ENCODE data around the gene RPS6KA1. TPM values are rescaled to one million over a fixed set of nuclear protein-coding genes. Genes with fewer than 3 reads are reported as not detected.
A peak's percentile ranks its signal among the peaks of the same experiment; 100 is the strongest.

Gene RPS6KA1
- total and polyA plus RNA-seq, 10 of the 15 experiments (the other 5 are each of a cell fraction or from before 2014, with no cell fraction given): 5.0 to 136 (median 91.5) TPM

- TF ChIP-seq SREBF2 (IDR thresholded peaks at IDR 0.05; ENCODE audit: low read length) (no peak), ASH2L (IDR thresholded peaks at IDR 0.05; ENCODE audit: borderline replicate concordance, low read depth) (no peak), SIX5 (IDR thresholded peaks at IDR 0.05; ENCODE audit: low read depth, low read length, severe bottlenecking) (no peak), POU2F2 (IDR thresholded peaks at IDR 0.05; ENCODE audit: borderline replicate concordance, low read depth, low read length) (no peak), KLF5 (IDR thresholded peaks at IDR 0.05; ENCODE audit: partially characterized antibody) (no peak), RELA (IDR thresholded peaks at IDR 0.05; ENCODE audit: borderline replicate concordance, partially characterized antibody) (no peak), ZNF207 (IDR thresholded peaks at IDR 0.05; ENCODE audit: borderline replicate concordance) (no peak), RELB (IDR thresholded peaks at IDR 0.05; ENCODE audit: low read depth) (no peak), FOXM1 (IDR thresholded peaks at IDR 0.05; ENCODE audit: low read depth, low read length) (no peak), MTA3 (IDR thresholded peaks at IDR 0.05; ENCODE audit: borderline replicate concordance, low read length) (no peak), NR2C1 (IDR thresholded peaks at IDR 0.05) (0 out of 2 replicates have a peak, but pooled peaks have one; percentile 12), CHD2 (IDR thresholded peaks at IDR 0.05; ENCODE audit: borderline replicate concordance, low read depth, low read length) (no peak), EGR1 (IDR thresholded peaks at IDR 0.05; ENCODE audit: borderline replicate concordance in 1 of 2, low read depth in 2 of 2, low read length in 2 of 2) (peak in 1 of 2 experiments; percentile 48; a peak in 1 of 3 replicates), TCF3 (IDR thresholded peaks at IDR 0.05; ENCODE audit: borderline replicate concordance, insufficient read depth, low read depth, low read length) (no peak), HCFC1 (IDR thresholded peaks at IDR 0.05; ENCODE audit: low read length) (no peak), POLR2A (IDR thresholded peaks at IDR 0.05; ENCODE audit: low read depth, low read length) (0 out of 2 replicates have a peak, but pooled peaks have one; percentile 45), POLR2AphosphoS2 (IDR thresholded peaks at IDR 0.05; ENCODE audit: low read depth, low read length) (no peak), ESRRA (IDR thresholded peaks at IDR 0.05; ENCODE audit: low read length) (no peak), NR2F1 (conservative IDR thresholded peaks at IDR 0.05) (peak; percentile 54), YY1 (IDR thresholded peaks at IDR 0.05; ENCODE audit: low read depth, low read length) (no peak), RFX5 (IDR thresholded peaks at IDR 0.05; ENCODE audit: low read depth, low read length) (peak; percentile 56; the same call in 1 of the 2 replicates), SIN3A (IDR thresholded peaks at IDR 0.05; ENCODE audit: low read depth, low read length) (0 out of 2 replicates have a peak, but pooled peaks have one; percentile 52), HDAC2 (IDR thresholded peaks at IDR 0.05) (no peak), ETV6 (conservative IDR thresholded peaks at IDR 0.05 in 1 of 2, IDR thresholded peaks at IDR 0.05 in 1 of 2; ENCODE audit: borderline replicate concordance in 1 of 2, low read depth in 1 of 2) (no peak), CBX5 (IDR thresholded peaks at IDR 0.05; ENCODE audit: low read depth) (no peak)
- TF ChIP-seq, protein P1, sequence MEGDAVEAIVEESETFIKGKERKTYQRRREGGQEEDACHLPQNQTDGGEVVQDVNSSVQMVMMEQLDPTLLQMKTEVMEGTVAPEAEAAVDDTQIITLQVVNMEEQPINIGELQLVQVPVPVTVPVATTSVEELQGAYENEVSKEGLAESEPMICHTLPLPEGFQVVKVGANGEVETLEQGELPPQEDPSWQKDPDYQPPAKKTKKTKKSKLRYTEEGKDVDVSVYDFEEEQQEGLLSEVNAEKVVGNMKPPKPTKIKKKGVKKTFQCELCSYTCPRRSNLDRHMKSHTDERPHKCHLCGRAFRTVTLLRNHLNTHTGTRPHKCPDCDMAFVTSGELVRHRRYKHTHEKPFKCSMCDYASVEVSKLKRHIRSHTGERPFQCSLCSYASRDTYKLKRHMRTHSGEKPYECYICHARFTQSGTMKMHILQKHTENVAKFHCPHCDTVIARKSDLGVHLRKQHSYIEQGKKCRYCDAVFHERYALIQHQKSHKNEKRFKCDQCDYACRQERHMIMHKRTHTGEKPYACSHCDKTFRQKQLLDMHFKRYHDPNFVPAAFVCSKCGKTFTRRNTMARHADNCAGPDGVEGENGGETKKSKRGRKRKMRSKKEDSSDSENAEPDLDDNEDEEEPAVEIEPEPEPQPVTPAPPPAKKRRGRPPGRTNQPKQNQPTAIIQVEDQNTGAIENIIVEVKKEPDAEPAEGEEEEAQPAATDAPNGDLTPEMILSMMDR (IDR thresholded peaks at IDR 0.05 in 2 of 3, conservative IDR thresholded peaks at IDR 0.05 in 1 of 3; ENCODE audit: control insufficient read depth in 2 of 3, extremely low read depth in 1 of 3, insufficient read depth in 1 of 3, low read depth in 3 of 3, low read length in 3 of 3): no peak
- TF ChIP-seq, protein P2, sequence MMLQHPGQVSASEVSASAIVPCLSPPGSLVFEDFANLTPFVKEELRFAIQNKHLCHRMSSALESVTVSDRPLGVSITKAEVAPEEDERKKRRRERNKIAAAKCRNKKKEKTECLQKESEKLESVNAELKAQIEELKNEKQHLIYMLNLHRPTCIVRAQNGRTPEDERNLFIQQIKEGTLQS (IDR thresholded peaks at IDR 0.05; ENCODE audit: borderline replicate concordance, extremely low read depth, low read depth, low read length): no peak
Measured at GRCh38 chr1:26529655-26530409, at the start of gene RPS6KA1 (continued).
